Stimulated activated naive CD4-positive, alpha-beta T cell (primary cell): ENCODE data around the gene RBPJ.

Experiments used
- DNase-seq, 6 experiments: peaks; one replicate each; lab custom pipeline; 2025; lab: John Stamatoyannopoulos, UW

Gene RBPJ

GRCh38 chr4:26459756-26460530 lies 139.1 kb downstream of the RBPJ start:
- DNase-seq: no peak

DNA sequence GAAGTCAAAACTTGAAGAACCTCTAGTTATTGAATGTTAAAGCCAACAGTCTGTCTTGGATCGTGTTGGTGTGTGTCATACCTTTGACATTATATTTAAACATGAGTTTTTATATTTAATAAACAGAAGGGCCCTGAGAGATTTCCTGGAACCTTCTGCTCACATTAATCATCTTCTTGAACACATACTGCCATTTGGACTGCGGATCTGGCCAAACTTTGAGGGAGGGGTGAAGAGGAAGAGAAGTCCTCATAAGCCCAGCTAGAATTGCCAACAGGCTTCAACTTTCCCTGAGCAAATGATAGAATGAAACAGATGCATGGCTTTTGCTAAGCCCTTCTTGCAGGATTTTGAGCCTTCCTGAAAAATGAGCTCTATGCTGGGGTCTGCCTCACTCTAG lies 142.1 kb downstream of the RBPJ start:
- no peak for DNase-seq

- no peak for DNase-seq
These were observed 142.6 kb downstream of the RBPJ start for GRCh38 chr4:26463386-26463785.

- DNase-seq: no peak
These were observed 143.7 kb downstream of the RBPJ start for GRCh38 chr4:26464420-26465095.

- no peak for DNase-seq
These were observed 145.9 kb downstream of the RBPJ start for GRCh38 chr4:26466578-26467270.

DNA sequence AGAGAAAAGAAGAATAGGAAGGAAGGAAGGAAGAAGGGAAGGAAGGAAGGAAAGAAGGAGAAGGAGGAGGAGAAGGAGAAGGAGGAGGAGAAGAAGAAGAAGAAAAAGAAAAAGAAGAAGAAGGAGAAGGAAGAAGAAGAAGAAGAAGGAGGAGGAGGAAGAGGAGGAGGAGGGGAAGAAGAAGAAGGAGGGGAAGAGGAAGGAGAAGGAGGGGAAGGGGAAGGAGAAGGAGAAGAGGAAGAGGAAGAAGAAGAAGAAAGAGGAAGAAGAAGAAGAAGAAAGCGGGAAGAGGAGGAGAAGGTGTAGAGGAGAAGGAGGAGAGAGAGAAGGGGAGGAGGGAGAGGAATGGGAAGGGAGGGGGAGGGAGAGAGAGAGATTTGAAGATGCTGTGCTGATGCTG lies 146.9 kb downstream of the RBPJ start:
- DNase-seq: no peak

DNA sequence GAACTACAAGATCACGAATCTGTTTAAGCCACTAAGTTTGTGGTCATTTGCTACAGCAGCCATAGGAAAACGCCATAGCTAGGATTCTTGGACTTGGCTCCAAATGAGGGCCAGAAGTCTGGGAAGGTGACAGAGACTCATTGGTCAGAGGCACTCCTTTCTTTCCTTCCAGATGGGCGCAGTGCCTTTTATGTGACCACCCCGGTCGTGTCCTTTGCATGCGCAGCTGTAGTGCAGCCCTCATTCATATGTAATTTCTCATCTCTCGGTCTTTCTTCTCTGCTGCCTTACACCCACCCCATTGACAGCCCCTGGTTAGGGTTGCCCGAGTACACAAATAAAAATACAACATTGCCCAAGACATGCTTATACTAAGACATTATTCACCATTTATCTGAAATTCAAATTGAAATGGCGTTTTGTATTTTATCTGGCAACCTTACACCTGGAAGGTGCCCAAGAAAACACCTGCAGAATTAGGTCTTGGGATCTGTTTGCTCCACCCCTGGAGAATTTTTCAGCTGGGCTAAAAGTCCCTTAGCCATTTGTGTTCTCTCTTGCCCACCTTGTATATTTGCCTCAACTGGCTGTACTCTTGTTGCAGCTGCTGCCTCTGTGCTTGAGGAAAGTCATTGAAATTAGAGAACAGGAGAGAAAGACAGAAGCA lies 147.6 kb downstream of the RBPJ start:
- DNase-seq: no peak

GRCh38 chr4:26468977-26469376 lies 148.2 kb downstream of the RBPJ start:
- DNase-seq: no peak

GRCh38 chr4:26471890-26472289 lies 151.1 kb downstream of the RBPJ start:
- no peak for DNase-seq

- no peak for DNase-seq
These were observed 153.1 kb downstream of the RBPJ start for GRCh38 chr4:26473893-26474292.

DNA sequence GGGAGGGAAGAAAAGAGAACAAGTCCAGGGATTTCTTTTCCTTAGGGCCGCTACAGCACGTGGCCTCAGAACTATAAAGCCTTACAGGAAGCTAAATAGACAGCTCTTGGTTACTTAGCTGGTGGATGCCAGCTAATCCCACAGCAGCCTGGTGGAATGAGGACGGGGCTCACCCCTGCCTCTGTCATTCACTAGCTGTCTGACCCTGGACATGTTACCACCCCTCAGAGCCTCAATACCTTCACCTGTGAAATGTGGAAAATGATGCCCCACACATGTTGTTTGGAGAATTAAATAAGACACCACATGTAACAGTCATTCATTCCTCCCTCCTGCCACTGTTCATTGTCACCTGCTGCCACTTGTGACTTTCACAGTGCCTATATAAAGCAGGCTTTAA lies 153.7 kb downstream of the RBPJ start:
- DNase-seq: no peak

DNA sequence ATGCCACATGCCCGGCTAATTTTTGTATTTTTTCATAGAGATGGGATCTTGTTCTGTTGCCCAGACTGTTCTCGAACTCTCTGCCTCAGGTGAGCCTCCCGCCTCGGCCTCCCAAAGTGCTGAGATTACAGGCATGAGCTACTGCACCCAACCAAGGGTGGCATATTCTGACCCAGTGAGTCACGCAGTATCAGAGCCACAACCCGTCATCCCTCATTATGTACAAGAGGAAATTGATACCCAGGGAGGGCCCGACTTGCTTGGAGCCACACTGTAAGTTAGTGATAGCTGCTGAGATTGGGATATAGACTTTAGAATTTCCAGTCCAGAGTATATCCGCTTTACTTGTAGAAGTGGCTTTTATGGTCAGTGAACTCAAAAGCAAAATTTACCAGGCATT lies 154.9 kb downstream of the RBPJ start:
- DNase-seq: no peak

DNA sequence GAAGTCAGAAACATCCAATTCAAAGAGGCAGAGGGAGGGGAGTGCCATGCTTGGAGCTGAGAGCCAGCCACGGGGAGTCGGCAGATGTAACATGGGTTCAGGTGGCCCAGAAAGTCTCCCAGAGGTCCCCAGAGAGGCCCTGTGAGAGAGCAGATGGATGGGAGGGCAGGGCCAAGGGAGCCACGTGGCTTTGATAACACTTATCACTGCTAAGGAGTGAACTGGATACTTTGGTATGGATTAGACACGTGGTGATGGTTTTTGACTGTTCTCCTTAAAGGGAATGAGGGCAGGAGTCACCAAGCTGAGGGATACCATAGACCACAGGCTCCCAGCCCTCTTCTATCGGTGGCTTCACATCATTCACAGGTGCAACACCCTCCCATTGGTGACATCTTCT lies 155.7 kb downstream of the RBPJ start:
- no peak for DNase-seq

DNA sequence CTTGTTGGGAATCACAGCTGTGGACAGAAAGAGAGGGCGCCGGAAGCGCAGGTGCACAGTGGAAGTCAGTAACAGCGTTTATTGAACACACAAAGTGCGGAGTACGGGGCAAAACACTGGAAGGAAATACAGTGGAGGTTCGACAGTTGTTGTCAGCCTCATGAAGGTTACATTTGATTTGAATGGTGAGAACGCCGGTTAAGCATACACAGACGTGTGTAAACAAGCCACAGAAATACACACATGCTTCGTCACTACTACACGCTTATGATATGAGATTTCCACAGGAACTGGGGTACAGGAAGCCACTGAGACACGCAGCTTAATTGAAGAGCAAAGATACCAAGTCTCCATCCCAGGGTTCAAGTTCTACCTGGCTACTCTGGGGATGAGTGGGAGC lies 157.5 kb downstream of the RBPJ start:
- no peak for DNase-seq

DNA sequence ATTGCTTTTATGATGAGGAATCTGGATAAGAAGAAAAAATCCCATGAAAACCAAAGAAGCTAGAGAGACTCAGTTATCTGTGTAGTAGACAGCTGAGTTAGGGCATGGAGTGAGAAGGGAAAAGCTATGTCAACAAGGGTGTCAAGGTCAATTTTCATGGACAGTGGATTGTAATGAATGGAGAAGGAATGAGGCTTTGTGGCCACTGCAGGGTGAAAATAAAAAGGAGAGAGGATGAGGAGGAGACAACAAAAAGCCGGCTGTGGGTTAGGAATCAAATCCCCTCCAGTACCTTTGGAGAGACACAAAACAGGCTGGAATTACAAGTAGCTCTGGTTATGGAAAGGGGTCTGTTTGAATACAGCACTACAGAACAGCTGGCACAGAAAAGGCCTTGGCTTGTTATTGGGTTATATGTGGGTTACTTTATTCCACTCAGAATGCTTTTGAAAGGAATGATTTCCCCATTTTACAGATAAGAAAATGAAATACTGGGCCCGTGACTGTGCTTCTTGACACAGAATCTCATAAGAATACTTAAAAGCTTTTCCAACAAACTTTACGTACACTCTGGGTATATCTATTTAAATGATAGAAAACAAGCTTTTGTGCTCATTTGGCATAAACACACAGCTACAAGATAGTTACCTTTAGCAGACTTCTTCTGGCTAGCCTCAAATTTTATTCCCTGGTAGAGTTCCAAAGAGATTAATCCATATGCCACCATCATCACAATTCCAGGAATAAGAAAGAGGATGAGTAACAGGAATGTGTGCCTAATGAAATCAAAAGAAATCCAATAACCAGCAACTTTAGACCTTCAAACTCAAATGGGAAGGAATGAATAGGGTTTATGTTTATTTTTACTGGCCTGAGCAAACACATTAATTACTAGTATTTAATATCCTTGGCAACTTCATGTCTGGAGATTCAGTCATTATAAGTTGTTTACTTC lies 162.0 kb downstream of the RBPJ start:
- DNase-seq: no peak

DNA sequence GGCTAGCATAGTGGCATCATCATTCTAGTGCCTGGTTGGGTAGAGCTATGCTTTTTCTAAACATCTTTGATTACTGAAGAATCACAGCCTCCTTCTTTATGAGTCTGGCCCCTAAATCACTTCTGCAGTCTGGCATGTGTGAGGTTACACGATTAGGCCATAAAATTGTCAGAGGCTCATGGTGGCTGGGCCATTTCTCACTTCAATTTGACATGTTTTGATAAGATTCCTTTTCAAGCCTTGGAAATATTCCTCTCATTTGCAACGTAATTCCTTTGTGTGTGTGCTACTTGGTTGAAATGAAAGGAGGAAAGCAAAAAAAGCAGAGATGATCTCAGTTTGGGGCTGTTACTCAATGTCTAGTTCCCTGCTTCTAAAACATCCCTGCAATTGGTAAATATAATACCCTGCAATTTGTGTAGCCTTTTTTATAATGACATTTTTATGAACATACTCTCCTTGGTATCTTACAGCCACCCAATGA lies 163.3 kb downstream of the RBPJ start:
- no peak for DNase-seq

GRCh38 chr4:26484516-26484915 lies 163.7 kb downstream of the RBPJ start:
- no peak for DNase-seq
